Mucosa of descending colon (tissue), 3 donors: ENCODE results near the gene PTBP3. TPM values are rescaled to one million over a fixed set of nuclear protein-coding genes. Genes with fewer than 3 reads are reported as not detected.
A peak's percentile ranks its signal among the peaks of the same experiment; 100 is the strongest.

Source experiments
- ATAC-seq: fragments of 200-7000 bp; cut with Tn5 transposase; one replicate; pipeline ENCODE4 v1.9.1; 2020; ENCODE audit warnings: mild to moderate bottlenecking, moderate library complexity
- DNase-seq, 3 donors: peaks; one replicate each; pipeline ENCODE4 v3.0.0-alpha.2; 2020
- H3K36me3 ChIP-seq: fragments of 200-600 bp; one replicate; pipeline ENCODE4 v1.8.0; 2021; ENCODE audit warnings: low read depth, mild to moderate bottlenecking
- H3K4me1 ChIP-seq: fragments of 200-600 bp; one replicate; pipeline ENCODE4 v1.8.0; 2021; ENCODE audit warnings: low read depth, mild to moderate bottlenecking
- H3K4me3 ChIP-seq: fragments of 200-600 bp; one replicate; pipeline ENCODE4 v1.8.0; 2021; ENCODE audit warnings: mild to moderate bottlenecking
- H3K9me3 ChIP-seq: fragments of 200-600 bp; one replicate; pipeline ENCODE4 v1.8.0; 2021; ENCODE audit warnings: mild to moderate bottlenecking
- CTCF ChIP-seq: fragments of 200-600 bp; IDR thresholded peaks from one replicate; pipeline ENCODE4 v1.8.0; 2022; ENCODE audit warnings: antibody characterized with exemption, mild to moderate bottlenecking
- intact Hi-C, 2 donors: fragments of 100-400 bp; cut with DNase I in 1 of 2; cut with micrococcal nuclease in 1 of 2; formaldehyde crosslinking; loops; one replicate each; pipeline versions ENCODE4 v1.11.0 to v1.11.1; 2022; cut with DNase I, micrococcal nuclease
- total RNA-seq, 3 donors: library from RNA; stranded (reverse); fragmentation: NEBNext Ultra II Directional in 2 of 3; extraction: Animal tissue kit (Norgen Biotek cat#: 25700) in 2 of 3; gene quantifications; one replicate each; pipeline versions ENCODE4 v1.2.1 to v1.2.4, GENCODE V29; 2021 to 2023
- donor health status: DM: no; HTN: no; CAD: no; lungs with moderate emphysema.
- donor health status: DM: no; HTN: no; CAD: no.
- donor health status: DM: no; HTN: yes; CAD: no.

PTBP3 gene
- total RNA-seq, 3 donors from 2014 or later: 69.3 to 132 (median 125) TPM

DNA sequence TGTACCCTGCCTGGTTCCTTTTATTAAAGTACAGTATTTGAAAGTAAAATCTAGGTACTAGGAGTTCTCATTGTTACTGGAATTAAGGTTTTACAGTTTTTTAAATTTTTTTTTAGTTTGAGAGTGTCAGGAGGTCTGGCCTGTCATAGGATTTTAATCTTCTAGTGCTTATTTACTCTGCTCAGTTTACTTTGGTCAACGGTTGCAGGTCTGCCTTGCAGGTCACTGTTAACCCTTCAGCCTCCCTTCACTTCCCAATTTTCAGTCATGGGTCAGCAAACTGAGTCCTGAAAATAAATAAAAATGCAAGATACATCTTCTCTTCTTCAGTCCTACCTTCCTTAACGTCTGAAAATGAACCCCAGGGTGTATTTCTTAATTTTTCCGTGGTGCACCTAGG, 18.8 kb upstream of the PTBP3 start:
- TF ChIP-seq CTCF: no peak
- H3K4me3 ChIP-seq: no peak overlapping the region
- no peak for ATAC-seq
- H3K9me3 ChIP-seq: no peaks in the 10 kb centered on the region
- peaks cover 7% of the 10 kb centered on the region for H3K4me1 ChIP-seq
- DNase-seq: no peak
- no peaks in the 10 kb centered on the region for H3K36me3 ChIP-seq
- intact Hi-C loops: loop anchor here in 1 of 2 donors (10.0 kb wide), 1 partner anchor 257 kb away; no protein-coding TSS in a partner anchor

DNA sequence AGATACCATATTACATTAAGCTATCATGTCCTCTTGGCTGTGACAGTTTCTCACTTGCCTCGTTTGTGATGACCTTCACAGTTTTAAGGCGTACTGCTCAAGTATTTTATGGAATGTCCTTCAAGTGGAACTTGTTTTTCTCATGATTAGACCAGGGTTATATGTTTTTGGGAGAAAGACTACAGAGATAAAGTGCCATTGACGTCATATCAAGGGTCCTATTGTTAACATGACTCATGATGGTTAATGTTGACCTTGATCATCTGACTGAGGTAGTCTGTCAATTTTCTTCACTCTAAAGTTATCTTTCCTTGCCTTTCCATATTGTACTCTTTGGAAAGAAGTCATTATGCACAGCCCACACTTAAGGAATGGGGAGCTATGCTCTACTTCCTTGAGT, 17.8 kb upstream of the PTBP3 start:
- intact Hi-C loops: loop anchor here in 1 of 2 donors (10.0 kb wide), 1 partner anchor 256 kb away; no protein-coding TSS in a partner anchor
- Histone ChIP-seq H3K36me3 (no peaks in the 10 kb centered on the region), H3K4me1 (peaks cover 7% of the 10 kb centered on the region), H3K4me3 (no peak overlapping the region), H3K9me3 (no peaks in the 10 kb centered on the region)
- ATAC-seq: no peak
- no peak for DNase-seq
- no peak for TF ChIP-seq CTCF

DNA sequence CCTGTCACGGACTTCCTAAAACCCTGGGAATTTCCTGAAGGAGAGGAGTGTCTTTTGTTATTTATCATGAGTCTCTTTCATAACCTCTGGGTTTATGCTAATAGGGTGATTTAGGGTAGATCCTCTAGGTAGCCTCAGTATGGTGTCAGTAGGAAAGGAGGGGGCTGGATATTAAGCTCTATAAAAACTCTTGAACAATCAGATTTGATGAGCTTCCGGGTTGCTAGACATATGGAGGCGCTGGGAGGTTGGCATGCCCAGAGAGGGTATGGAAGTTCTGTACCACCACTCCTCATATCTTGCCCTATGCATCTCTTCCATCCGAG, 15.6 kb upstream of the PTBP3 start:
- no peaks in the 10 kb centered on the region for H3K36me3 ChIP-seq
- intact Hi-C loops: no loop called here
- H3K4me3 ChIP-seq: no peak overlapping the region
- ATAC-seq (peak; percentile 10), DNase-seq (no peak)
- peaks cover 7% of the 10 kb centered on the region for H3K4me1 ChIP-seq
- H3K9me3 ChIP-seq: no peaks in the 10 kb centered on the region
- no peak for TF ChIP-seq CTCF

GRCh38 chr9:112348257-112349007, 15.0 kb upstream of the PTBP3 start:
- no peak for TF ChIP-seq CTCF

GRCh38 chr9:112341730-112342129, 8.3 kb upstream of the PTBP3 start:
- Histone ChIP-seq H3K4me3 (no peak overlapping the region), H3K9me3 (no peaks in the 10 kb centered on the region), H3K36me3 (no peaks in the 10 kb centered on the region), H3K4me1 (peaks cover 5% of the 10 kb centered on the region)
- intact Hi-C loops: no loop called here
- DNase-seq: no peak
- TF ChIP-seq CTCF: no peak
- no peak for ATAC-seq

More at GRCh38 chr9:112348257-112349007, 15.0 kb upstream of the PTBP3 start:
- intact Hi-C loops: no loop called here
- DNase-seq: peak; percentile 94 to 96 (median 94)
- no peak overlapping the region for H3K4me3 ChIP-seq
- peaks cover 7% of the 10 kb centered on the region for H3K4me1 ChIP-seq
- no peaks in the 10 kb centered on the region for H3K36me3 ChIP-seq
- ATAC-seq: peak; percentile 99
- H3K9me3 ChIP-seq: no peaks in the 10 kb centered on the region
